B cell (primary cell): ENCODE data around the gene DLGAP3.

Experiments
- CTCF ChIP-seq: fragments of 200-600 bp; IDR thresholded peaks from one replicate; pipeline ENCODE4 v1.8.0; 2022; ENCODE audit warnings: antibody characterized with exemption, mild to moderate bottlenecking
- EZH2 ChIP-seq: IDR thresholded peaks from 2 replicates; pipeline ENCODE4 v1.6.1; 2012; ENCODE audit warnings: borderline replicate concordance, low read depth, mild to moderate bottlenecking, moderate library complexity, low read length; ENCODE audit not compliant: insufficient read depth, poor library complexity, severe bottlenecking

GRCh38 chr1:34858901-34859445 lies 70.5 kb downstream of the DLGAP3 start:
- TF ChIP-seq CTCF (no peak), EZH2 (no peak)
